Measurements from ENCODE around the gene IPCEF1. TPM values are rescaled to one million over a fixed set of nuclear protein-coding genes. Genes with fewer than 3 reads are reported as not detected.

The IPCEF1 gene
- total RNA-seq, 2 experiments from 2014 or later: 23.6 to 24.3 TPM

- ChIA-PET CTCF (interaction anchor here (0.7 to 11.4 kb wide), 44 partner anchors 10 to 219 kb away, joined by 3 to 137 read pairs (median 6); no protein-coding TSS in a partner anchor), POLR2A (interaction anchor here (0.8 to 1.7 kb wide), 6 partner anchors 10 to 117 kb away, joined by 3 to 10 read pairs (median 3); no protein-coding TSS in a partner anchor)
- H3K4me3 Mint-ChIP-seq: peak overlapping the region; percentile 57
- intact Hi-C loops (cut with micrococcal nuclease): loop anchor here (1.0 to 2.0 kb wide), 2 partner anchors 28 to 121 kb away; no protein-coding TSS in a partner anchor
- peak overlapping the region; percentile 79 for H3K27ac Mint-ChIP-seq
- ATAC-seq: peak; percentile 74
- no peaks in the 10 kb centered on the region for H3K27me3 Mint-ChIP-seq
- peaks cover 39% of the 10 kb centered on the region for H3K4me1 Mint-ChIP-seq (ENCODE audit: low read depth)
- DNase-seq: peak; percentile 12
- no peaks in the 10 kb centered on the region for H3K9me3 Mint-ChIP-seq
- TF ChIP-seq CTCF (IDR thresholded peaks at IDR 0.05): peak; percentile 66
- H3K36me3 Mint-ChIP-seq (ENCODE audit: low read depth): no peaks in the 10 kb centered on the region
These were observed 79.6 kb downstream of the IPCEF1 start for GRCh38 chr6:154276810-154277628.

- no peak for DNase-seq
- Mint-ChIP-seq H3K36me3 (ENCODE audit: low read depth) (no peaks in the 10 kb centered on the region), H3K4me1 (ENCODE audit: low read depth) (peaks cover 40% of the 10 kb centered on the region), H3K27ac (no peak overlapping the region), H3K9me3 (no peaks in the 10 kb centered on the region), H3K27me3 (no peaks in the 10 kb centered on the region), H3K4me3 (no peak overlapping the region)
- POLR2A ChIA-PET: interaction anchor here (1.4 kb wide), 1 partner anchor 9 kb away, joined by 4 read pairs; no protein-coding TSS in a partner anchor
- intact Hi-C loops (cut with micrococcal nuclease): no loop called here
- no peak for ATAC-seq
- CTCF ChIA-PET: interaction anchor here (1.2 to 11.4 kb wide), 5 partner anchors 10 to 121 kb away, joined by 3 to 137 read pairs (median 5); no protein-coding TSS in a partner anchor
- no peak for TF ChIP-seq CTCF (IDR thresholded peaks at IDR 0.05)
These were observed 82.4 kb downstream of the IPCEF1 start for GRCh38 chr6:154274168-154274567.

GRCh38 chr6:154268486-154268885 is 88.1 kb downstream of the IPCEF1 start:
- no peak overlapping the region for H3K27ac Mint-ChIP-seq
- intact Hi-C loops (cut with micrococcal nuclease): no loop called here
- H3K4me1 Mint-ChIP-seq (ENCODE audit: low read depth): peaks cover 26% of the 10 kb centered on the region
- H3K9me3 Mint-ChIP-seq: peaks cover 6% of the 10 kb centered on the region
- DNase-seq: no peak
- no peak for ATAC-seq
- no peak overlapping the region for H3K4me3 Mint-ChIP-seq
- no peaks in the 10 kb centered on the region for H3K27me3 Mint-ChIP-seq
- POLR2A ChIA-PET: no interaction called here
- no peaks in the 10 kb centered on the region for H3K36me3 Mint-ChIP-seq (ENCODE audit: low read depth)
- no peak for TF ChIP-seq CTCF (IDR thresholded peaks at IDR 0.05)
- CTCF ChIA-PET: interaction anchor here (4.3 to 11.4 kb wide), 2 partner anchors 9 to 115 kb away, joined by 23 to 137 read pairs; no protein-coding TSS in a partner anchor

GRCh38 chr6:154267508-154268106 is 89.0 kb downstream of the IPCEF1 start:
- peaks cover 6% of the 10 kb centered on the region for H3K9me3 Mint-ChIP-seq
- DNase-seq: no peak
- CTCF ChIA-PET: interaction anchor here (0.6 to 4.3 kb wide), 7 partner anchors 8 to 589 kb away, joined by 3 to 23 read pairs (median 4); no protein-coding TSS in a partner anchor
- TF ChIP-seq CTCF (IDR thresholded peaks at IDR 0.05): no peak
- intact Hi-C loops (cut with micrococcal nuclease): no loop called here
- no peak overlapping the region for H3K27ac Mint-ChIP-seq
- H3K4me1 Mint-ChIP-seq (ENCODE audit: low read depth): peaks cover 26% of the 10 kb centered on the region
- POLR2A ChIA-PET: interaction anchor here (0.7 to 1.1 kb wide), 4 partner anchors 9 to 114 kb away, joined by 3 read pairs; no protein-coding TSS in a partner anchor
- peak; percentile 49 for ATAC-seq
- no peaks in the 10 kb centered on the region for H3K27me3 Mint-ChIP-seq
- no peak overlapping the region for H3K4me3 Mint-ChIP-seq
- no peaks in the 10 kb centered on the region for H3K36me3 Mint-ChIP-seq (ENCODE audit: low read depth)

Measured in activated CD8-positive, alpha-beta T cell treated with anti-CD3 and anti-CD28 coated beads for 36 hours (primary cell).